GM20000 (cell line): ENCODE data around the gene SLC35F6.

Experiments
- DNase-seq: peaks from one replicate; pipeline ENCODE4 v3.0.0; 2012; ENCODE audit warnings: low spot score
- CTCF ChIP-seq: IDR thresholded peaks from 2 replicates; pipeline ENCODE4 v1.5.1; 2012; ENCODE audit warnings: mild to moderate bottlenecking, control low read depth; ENCODE audit errors: extremely low read depth, missing control alignments

Gene SLC35F6

GRCh38 chr2:26731714-26732113 is 32.4 kb upstream of the SLC35F6 start:
- no peak for DNase-seq
- no peak for TF ChIP-seq CTCF

- no peak for DNase-seq
- TF ChIP-seq CTCF = no peak
These were observed 31.6 kb upstream of the SLC35F6 start for GRCh38 chr2:26732446-26732845.

- no peak for DNase-seq
- TF ChIP-seq CTCF = no peak
These were observed 30.7 kb upstream of the SLC35F6 start for GRCh38 chr2:26733413-26733812.

- DNase-seq = no peak
These were observed 29.0 kb upstream of the SLC35F6 start for GRCh38 chr2:26735097-26735496.

GRCh38 chr2:26735883-26736588 is 28.0 kb upstream of the SLC35F6 start:
- DNase-seq = no peak
- TF ChIP-seq CTCF = no peak

More at GRCh38 chr2:26735097-26735496, 29.0 kb upstream of the SLC35F6 start:
- no peak for TF ChIP-seq CTCF

GRCh38 chr2:26737221-26737620 is 26.9 kb upstream of the SLC35F6 start:
- TF ChIP-seq CTCF = no peak

GRCh38 chr2:26738481-26738880 is 25.6 kb upstream of the SLC35F6 start:
- TF ChIP-seq CTCF = no peak
- no peak for DNase-seq

More at GRCh38 chr2:26737221-26737620, 26.9 kb upstream of the SLC35F6 start:
- DNase-seq = no peak
